ENCODE measurements around the gene TEP1.

DNA sequence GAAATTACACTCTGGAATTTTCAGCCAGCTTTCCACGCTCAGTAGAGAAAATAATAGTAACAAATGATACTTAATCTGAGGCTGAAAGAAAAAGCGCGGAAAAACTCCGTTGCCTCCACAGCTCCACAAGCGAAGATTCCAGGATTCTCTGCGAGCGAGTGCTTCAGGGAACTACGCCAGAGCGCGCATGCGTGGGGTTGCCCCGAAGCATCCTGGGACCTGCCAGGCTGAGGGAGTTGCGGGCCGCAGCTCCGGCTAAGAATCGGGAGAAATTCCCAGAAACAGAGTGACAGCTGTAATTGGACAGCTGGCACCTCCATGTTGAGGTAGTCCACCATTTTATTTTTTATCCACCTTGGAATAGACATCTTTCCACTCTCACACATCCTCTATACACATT lies 95.6 kb downstream of the TEP1 start:
- no peak for TF ChIP-seq POLR2A (IDR thresholded peaks at IDR 0.05)
- TF ChIP-seq, protein P1, sequence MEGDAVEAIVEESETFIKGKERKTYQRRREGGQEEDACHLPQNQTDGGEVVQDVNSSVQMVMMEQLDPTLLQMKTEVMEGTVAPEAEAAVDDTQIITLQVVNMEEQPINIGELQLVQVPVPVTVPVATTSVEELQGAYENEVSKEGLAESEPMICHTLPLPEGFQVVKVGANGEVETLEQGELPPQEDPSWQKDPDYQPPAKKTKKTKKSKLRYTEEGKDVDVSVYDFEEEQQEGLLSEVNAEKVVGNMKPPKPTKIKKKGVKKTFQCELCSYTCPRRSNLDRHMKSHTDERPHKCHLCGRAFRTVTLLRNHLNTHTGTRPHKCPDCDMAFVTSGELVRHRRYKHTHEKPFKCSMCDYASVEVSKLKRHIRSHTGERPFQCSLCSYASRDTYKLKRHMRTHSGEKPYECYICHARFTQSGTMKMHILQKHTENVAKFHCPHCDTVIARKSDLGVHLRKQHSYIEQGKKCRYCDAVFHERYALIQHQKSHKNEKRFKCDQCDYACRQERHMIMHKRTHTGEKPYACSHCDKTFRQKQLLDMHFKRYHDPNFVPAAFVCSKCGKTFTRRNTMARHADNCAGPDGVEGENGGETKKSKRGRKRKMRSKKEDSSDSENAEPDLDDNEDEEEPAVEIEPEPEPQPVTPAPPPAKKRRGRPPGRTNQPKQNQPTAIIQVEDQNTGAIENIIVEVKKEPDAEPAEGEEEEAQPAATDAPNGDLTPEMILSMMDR (IDR thresholded peaks at IDR 0.05): no peak
